HG03439 (cell line): Measurements from ENCODE around the gene ERAS.
"Not testable (repeated sequence)": the region's sequence is repeated elsewhere in the genome, so short reads cannot be mapped to it uniquely, and the experiment has no call there.

ENCODE experiments used
- ATAC-seq: cut with Tn5 transposase; IDR thresholded peaks from one replicate; pipeline ENCODE4 v1.9.1; 2021; ENCODE audit warnings: mild to moderate bottlenecking, moderate library complexity; ENCODE audit not compliant: unreplicated experiment

The ERAS gene

GRCh38 chrX:48831136-48831908 is 5.0 kb downstream of the ERAS start:
- ATAC-seq, result no peak

GRCh38 chrX:48831909-48832291 is 5.6 kb downstream of the ERAS start:
- no peak for ATAC-seq

- ATAC-seq, result no peak
Measured at GRCh38 chrX:48833542-48834138, 7.3 kb downstream of the ERAS start.

GRCh38 chrX:48834383-48834709 is 8.0 kb downstream of the ERAS start:
- no peak for ATAC-seq

- ATAC-seq, result no peak
Measured at GRCh38 chrX:48835524-48836329, 9.4 kb downstream of the ERAS start, which contains the start of gene PCSK1N. TSS of gene PCSK1N (minus strand) at chrX:48835610. CDS start at chrX:48835532, 78 bp downstream.

GRCh38 chrX:48839686-48840085 is 13.4 kb downstream of the ERAS start:
- no peak for ATAC-seq

- no peak for ATAC-seq
Measured at GRCh38 chrX:48848847-48849246, 22.5 kb downstream of the ERAS start.

- no peak for ATAC-seq
Measured at GRCh38 chrX:48852857-48853256, 26.5 kb downstream of the ERAS start.

GRCh38 chrX:48853494-48853893 is 27.2 kb downstream of the ERAS start:
- not testable (repeated sequence) for ATAC-seq

GRCh38 chrX:48854121-48854804 is 27.9 kb downstream of the ERAS start:
- ATAC-seq, result not testable (repeated sequence)

GRCh38 chrX:48854898-48855297 is 28.6 kb downstream of the ERAS start:
- no peak for ATAC-seq

- ATAC-seq, result no peak
Measured at GRCh38 chrX:48864210-48864609, 37.9 kb downstream of the ERAS start.

GRCh38 chrX:48872017-48872416 is 45.7 kb downstream of the ERAS start:
- not testable (repeated sequence) for ATAC-seq

GRCh38 chrX:48876944-48877343 is 50.6 kb downstream of the ERAS start:
- ATAC-seq, result not testable (repeated sequence)
